DMS53 treated with DMSO at 0.1 percent for 48 hours (cell line): ENCODE data around the gene PRKCB.

ENCODE experiments used
- DNase-seq: peaks from one replicate; lab custom pipeline; 2025; ENCODE audit not compliant: unreplicated experiment; lab: John Stamatoyannopoulos, UW

Gene PRKCB

DNA sequence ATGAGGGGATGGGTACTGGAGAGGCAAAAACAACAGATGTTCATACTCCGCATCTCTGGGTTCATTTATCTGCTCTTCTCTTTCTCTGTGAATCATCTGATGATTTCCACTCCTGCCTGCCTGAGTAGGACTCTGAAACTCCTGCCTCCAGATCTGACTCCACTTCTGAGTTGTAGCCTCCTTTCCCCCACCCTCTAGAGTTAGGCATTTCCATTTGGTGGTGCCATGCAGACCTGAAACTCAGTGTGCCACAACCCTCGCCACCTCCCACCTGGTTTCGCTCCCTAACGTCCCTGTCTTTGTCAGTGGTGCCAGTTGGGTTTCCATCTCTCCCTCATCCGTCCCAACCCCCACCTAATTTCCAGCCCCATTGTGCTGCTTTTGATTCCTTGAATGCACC, 126.2 kb downstream of the PRKCB start:
- DNase-seq, result no peak

DNA sequence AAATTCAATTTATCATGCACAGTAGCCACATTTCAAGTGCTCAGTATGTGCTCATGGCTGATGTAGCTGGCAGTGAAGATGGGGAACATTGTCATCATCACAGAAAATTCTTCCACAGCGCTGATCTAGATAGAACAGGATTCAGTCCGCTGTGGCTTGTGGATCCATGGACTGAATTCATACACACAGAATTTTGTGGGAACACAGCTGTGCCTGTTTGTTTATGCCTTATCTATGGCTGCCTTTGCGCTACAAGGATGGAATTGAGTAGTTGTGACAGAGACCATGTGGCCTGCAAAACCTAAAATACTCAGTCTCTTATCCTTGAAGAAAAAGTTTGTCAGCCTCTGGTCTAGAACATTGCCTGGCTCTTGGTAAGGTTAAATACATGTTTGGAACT, 128.4 kb downstream of the PRKCB start:
- DNase-seq, result no peak

DNA sequence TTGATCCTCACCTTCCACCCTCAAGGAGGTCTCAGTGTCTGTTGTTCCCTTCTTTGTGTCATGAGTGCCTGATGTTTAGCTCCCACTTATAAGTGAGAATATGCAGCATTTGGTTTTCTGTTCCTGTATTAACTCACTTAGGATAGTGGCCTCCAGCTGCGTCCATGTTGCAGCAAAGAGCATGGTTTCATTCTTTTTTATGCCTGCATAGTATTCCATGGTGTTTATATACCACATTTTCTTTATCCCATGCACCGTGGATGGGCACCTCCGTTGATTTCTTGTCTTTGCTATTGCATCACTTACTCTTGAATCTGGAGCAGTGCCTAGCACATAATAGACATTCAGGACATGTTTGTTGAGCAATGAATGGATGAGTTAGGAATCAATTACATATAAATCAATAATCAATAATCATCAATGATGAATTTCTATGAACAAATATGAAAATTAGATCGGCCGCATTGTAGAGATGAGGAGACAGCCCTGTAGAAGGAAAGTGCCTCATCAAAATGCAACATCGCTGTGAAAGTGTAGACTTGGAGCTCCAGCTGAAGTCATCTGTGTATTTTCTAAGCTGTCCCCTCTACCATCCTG, 129.5 kb downstream of the PRKCB start:
- DNase-seq, result no peak

DNA sequence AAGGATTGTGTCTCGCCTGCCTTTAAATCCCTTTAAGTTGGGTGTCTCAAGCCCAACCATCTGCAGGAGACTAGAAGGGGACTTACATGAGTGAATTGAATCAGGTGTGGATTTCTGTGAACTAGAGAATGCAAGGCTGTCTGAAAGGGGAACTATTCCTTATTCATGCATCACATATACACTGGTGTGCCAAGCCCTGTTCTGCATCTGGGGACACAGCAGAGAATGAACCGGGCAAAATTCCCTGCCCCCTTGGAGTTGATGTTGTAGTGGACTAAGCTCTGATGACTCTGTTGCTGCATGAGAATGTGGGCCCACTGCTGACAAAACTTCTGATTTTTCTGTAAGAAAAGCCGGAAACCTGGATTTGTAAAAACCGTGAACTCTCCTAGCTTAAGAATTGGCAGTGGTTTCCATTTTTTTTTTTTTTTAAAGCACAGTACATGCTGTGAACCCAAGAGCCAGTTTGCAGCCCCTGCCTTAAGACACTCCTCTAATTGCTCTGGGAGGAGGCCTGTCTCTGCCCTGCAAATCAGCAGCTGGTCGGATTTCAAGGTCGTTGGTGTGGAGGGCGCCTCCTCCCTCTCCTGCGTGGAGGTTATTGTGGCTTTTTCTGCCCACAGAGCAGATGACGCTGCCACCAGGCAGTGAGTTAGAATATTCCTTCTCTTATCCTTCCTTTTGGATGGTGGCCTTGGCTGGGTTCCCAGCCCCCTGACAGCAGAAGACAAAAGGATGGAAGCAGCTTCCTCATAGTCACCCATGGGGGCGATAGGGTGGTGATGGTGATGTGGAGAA, 131.0 kb downstream of the PRKCB start:
- no peak for DNase-seq

DNA sequence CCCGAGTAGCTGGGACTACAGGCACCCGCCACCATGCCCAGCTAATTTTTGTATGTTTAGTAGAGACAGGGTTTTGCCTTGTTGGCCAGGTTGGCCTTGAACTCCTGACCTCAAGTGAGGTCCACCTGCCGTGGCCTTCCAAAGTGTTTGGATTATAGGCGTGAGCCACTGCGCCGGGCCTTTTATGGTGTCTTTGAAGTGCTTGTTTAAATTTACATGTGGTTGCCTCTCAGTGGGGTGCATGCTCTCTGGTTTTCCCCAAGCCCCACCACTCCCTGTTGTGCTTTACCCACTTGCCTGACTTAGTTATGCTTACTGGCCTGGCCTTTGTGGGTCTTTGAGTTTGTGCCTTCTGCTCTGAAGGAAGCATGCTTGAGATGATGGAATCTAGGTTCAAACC, 132.0 kb downstream of the PRKCB start:
- no peak for DNase-seq

DNA sequence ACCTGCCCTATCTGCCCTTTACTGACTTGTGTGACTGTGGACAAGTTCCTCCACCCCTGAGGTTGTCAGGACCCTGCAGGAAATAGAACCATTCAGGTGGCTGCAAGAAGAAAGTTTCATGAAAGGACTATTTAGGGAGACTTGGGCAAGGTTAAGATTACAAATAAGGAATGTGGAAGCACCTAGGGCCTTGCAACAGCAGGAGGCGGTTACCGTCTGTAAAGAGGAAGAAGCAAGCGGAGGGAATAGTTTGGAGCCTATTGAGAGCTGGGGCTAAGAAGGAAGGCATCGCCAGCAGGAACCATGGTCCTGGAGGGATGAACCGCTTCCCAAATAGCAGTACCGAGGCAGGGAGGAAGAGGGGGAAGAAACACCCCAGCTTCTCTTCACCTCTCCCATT, 132.4 kb downstream of the PRKCB start:
- no peak for DNase-seq

DNA sequence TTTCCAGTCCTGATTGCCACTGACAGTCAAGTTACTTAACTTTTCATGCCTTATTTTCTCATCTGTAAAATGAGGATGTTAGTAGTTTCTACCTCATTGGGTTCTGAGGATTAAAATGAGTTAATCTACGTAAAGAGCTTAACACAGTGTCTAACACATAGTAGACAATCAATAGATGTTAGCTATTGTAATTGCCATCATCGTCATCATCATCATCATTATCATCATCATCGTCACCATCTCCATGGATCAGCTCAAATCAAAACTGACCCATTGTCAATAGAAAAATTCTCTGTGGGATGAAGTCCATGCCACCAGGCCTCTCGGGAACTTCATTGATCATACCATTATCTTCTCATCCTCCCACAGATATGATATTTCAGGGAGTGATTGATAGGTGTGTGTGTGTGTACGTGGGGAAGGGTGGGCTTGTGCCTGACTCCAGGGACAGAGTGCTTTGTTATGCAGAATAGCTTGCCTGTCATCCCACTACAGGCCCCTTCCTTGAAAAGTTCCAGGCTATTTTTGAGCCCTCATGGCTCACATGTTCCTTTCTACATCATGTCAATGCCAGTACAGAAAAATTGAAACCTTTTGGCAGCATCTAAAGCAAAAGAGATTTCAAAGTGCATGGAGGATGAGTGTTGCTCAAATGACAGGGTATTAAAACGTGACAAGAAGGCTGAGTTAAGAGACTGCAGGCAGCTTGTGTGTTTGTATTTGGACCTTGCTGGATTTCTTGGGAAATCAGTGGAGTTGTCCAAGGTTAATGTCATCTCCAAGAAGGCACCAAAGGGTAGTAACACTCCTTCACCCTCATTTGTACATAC, 133.9 kb downstream of the PRKCB start:
- DNase-seq, result no peak

DNA sequence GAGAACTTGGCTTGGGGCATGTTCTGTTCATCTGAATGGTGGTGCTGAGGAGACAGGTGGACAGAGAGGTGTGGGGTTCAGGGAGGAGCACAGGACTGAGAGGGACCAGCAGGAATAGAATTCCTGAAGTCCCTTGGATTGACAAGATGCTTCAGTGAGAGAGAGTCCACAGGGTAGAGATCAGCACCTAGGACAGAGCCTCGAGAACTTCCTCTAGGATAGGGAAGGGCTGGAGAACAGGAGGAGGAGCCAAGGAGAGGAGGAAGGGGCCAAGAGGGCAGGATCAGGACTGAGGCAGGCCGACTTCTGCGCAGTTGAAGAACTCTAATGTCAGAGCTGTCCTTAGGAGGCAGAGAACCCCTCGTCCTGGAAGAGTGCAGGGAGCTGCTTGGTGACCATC, 138.4 kb downstream of the PRKCB start:
- no peak for DNase-seq

DNA sequence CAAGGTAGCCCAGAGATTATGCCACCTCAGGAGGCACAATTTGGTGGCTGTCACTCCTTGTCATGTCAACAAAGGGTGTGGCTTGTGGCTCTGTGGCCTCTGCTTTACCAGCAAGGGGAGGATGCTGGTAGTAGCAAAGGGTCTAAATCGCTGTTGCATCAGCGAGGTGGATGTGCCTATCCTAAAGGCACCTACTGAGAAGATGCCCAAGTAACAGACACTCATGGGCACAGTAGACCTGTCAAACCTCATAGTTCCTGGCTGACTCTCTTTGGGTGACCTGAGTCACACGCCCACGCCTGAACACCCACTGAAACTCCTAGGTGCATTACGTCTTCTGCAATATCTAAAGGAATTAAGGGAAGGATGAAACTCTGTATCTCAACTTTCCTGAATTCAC, 139.5 kb downstream of the PRKCB start:
- no peak for DNase-seq

DNA sequence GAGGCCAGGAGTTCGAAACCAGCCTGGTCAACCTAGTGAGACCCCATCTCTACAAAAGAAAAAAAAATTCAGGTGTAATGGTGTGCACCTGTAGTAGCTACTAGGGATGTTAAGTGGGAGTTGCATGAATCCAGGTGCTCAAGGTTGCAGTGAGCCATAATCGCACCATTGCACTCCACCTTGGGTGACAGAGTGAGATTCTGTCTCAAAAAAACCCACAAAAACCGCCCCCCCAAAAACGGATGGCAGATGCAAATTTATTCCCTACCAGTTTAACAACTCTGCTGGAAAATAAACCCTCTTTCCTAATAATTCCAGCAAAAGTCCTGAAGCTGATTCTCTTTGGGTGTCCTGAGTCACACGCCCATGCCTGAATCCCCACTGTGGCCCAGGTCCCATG, 140.3 kb downstream of the PRKCB start:
- DNase-seq, result no peak

DNA sequence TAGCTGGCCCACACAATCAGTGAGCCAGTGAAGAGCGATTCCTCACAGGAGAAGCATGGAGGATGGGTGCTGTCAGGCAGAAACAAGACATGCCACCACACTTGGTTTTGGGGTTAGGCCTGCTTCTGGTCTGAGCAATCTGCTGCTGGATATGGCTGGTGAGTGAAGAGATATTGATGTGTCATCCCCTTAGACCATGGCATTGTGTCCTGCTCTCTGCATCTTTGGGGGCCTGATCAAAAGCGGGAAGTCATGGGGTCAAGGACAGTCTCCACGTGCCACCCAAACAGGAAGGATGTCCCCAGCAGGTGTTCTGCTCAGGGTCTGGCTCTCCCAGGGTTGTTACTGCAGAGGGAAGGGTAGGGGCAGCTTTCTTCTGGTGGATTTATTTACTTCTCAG, 140.7 kb downstream of the PRKCB start:
- DNase-seq, result no peak

DNA sequence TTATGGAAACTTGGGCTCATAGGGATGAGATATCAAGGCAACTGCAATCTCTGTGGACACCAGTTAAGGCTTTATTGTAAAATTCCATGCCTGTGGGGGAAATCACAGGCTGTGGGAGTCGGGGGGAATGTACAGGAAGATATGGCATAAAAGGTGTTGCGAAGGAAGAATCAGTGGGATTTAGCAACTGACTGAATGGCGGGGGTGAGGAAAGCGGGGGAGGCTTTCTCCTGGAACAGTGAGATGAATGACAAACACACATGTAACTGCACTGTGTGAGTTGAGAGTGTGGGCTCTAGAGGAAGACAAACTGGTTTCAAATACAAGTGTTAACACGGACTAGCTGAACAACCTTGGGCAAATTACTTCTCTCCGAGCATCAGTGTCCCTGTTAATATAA, 143.7 kb downstream of the PRKCB start:
- DNase-seq, result no peak

DNA sequence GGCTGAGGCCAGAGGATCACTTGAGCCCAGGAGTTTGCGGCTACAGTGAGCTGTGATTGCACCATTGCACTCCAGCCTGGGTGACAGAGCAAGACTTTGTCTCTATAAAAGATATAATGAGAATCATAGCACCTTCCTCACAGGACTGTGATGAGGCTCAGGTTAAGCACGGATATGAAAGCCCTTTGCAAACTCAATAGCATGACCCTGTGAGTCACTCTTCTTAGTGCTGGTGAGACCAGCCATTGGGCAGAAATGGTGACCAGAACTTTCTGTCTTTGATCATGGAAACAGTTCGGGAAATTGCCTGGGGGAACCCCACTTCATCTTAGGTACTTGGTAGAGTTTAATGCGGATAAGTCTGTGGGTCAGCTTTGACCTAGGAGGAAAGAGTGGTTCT, 144.2 kb downstream of the PRKCB start:
- no peak for DNase-seq

DNA sequence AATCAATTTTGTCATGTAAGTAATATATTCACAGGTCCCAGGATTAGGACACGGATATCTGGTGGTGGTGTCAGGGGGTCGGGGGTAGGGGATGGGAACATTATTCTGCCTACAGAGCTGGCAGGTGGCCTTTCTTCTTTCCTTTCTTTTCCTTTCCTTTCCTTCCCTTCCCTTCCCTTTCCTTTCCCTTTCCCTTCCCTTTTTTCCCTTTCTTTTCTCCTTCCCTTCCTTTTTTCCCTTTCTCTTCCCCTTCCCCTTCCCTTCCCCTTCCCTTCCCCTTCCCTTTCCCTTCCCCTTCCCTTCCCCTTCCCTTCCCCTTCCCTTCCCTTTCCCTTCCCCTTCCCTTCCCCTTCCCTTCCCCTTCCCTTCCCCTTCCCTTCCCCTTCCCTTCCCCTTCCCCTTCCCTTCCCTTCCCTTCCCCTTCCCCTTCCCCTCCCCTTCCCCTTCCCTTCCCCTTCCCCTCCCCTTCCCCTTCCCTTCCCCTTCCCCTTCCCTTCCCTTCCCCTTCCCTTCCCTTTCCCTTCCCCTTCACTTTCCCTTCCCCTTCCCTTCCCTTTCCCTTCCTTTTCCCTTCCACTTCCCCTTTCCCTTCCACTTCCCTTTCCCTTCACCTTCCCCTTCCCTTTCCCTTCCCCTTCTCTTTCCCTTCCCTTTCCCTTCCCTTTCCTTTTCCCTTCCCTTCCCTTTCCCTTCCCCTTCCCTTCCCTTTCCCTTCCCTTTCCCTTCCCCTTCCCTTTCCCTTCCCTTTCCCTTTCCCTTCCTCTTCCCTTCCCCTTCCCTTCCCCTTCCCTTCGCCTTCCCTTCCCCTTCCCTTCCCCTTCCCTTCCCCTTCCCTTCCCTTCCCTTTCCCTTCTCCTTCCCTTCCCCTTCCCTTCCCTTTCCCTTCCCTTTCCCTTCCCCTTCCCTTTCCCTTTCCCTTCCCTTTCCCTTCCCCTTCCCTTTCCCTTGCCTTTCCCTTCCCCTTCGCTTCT, 145.9 kb downstream of the PRKCB start:
- no peak for DNase-seq

DNA sequence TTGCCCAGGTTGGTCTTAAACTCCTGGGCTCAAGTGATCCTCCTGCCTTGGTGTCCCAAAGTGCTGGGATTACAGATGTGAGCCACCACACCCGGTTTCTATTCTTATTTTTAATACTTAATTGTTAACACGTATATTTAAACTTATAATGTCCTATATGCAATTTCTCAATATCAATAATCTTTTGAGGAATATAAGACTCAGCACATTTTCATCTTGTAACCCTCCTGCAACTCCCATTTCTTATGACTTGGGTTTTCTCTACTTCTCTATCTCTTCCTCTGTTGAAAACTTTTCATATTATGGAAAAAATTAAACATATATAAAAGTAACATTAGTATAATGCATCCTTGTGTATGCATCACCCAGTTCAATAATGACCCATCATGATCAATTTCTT, 150.7 kb downstream of the PRKCB start:
- DNase-seq, result no peak

DNA sequence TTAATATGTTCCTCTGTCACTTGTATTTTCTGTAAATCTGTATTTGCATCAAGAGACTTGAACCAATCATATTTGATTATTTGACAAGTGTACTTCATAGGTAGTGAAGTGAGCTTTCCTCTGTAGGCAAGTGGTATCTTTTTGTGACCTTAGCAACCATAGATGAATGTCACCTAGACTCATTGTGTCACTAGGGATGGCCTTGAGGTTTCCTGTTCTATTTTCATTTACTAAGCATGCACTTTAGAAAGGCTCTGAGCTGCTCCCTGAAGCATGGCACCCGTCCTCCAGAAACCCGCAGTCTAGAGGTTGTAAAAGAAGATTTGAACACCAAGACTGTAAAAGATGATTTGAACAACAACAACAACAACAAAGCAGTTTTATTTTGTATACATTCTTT, 151.7 kb downstream of the PRKCB start:
- DNase-seq, result no peak

DNA sequence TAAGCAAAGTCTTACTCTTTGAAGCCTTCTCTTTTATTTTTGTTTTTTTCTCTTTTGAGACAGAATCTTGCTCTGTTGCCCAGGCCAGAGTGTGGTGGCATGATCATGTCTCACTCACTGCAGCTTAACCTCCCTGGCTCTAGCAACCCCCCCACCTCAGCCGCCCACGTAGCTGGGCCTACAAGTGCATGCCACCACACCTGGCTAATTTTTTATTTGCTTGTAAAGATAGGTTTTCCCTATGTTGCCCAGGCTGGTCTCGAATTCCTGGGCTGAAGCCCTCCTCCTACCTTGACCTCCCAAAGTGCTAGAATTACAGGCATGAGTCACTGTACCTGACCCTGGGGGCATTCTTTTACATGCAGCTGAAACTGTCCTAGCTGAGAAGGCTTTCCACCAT, 154.7 kb downstream of the PRKCB start:
- no peak for DNase-seq

DNA sequence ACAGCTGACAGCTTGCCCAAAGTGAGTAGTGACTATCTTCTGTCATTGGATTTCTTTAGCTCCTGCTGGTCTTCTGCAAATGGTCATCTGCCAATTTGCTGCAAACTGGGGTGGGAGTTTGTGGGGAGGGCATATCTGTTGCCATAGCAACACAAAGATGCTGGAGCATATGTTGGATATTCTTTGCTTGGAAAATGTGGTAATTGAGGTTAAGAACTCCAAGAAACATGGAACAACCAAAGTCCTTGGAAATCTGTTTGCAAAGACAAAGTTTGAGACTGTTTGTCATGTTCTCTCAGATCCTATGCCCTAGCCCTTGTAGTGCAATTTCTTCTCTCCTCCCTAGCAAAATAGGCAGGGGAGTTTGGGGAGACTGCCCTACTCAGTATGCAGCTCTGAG, 155.3 kb downstream of the PRKCB start:
- DNase-seq, result no peak

DNA sequence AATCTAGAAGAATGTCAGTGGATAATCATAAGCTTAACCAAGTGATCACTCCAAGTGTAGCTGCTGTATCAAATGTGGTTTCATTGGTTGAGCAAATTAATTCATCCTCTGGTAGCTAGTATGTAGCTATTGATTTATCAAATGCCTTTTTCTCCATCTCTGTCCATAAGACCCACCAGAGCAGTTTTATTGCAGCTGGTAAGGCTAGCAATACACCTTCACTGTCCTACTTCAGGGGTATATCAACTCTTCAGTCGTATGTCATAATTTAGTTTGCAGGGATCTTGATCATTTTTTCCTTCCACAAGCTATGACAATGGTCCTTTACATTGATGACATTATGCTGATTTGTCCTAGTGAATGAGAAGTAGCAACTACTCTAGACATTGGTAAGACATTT, 158.8 kb downstream of the PRKCB start:
- no peak for DNase-seq

DNA sequence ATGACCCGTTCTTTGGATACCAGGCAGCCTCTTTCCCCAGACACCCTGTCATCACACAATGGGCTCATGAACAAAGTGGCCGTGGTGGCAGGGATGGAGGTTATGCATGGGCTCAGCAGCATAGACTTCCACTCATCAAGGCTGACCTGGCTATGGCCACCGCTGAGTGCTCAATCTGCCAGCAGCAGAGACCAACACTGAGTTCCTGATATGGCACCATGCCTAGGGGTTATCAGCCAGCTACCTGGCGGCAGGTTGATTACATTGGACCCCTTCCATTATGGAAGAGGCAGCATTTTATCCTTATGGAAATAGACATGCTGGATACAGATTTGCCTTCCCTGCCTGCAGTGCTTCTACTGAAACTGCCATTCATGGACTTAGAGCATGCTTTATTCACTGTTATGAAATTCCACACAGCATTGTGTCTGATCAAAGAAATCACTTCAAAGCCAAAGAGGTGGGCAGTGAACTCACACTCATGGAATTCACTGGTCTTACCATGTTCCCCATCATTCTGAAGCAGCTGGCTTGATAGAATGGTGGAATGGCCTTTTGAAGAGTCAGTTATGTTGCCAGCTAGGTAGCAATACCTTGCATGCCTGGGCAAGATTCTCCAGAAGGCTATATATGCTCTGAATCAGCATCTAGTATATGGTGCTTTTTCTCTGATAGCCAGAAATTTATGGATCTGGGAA, 160.6 kb downstream of the PRKCB start:
- DNase-seq, result no peak
